T-helper 2 cell treated with Interferon-gamma antibody and Interleukin-4, amounts not matched to agents 100 ng/mL and 5 ng/mL, for 36 hours (primary cell): ENCODE measurements around the gene HIRA. TPM values are rescaled to one million over a fixed set of nuclear protein-coding genes. Genes with fewer than 3 reads are reported as not detected.

Experiments
- intact Hi-C: fragments of 100-400 bp; cut with micrococcal nuclease; formaldehyde crosslinking; loops from one replicate; pipeline ENCODE4 v1.15.1; 2023
- total RNA-seq: library from RNA; stranded (reverse); gene quantifications from 2 replicates; pipeline ENCODE4 v1.2.3, GENCODE V29; 2022

The HIRA gene
- total RNA-seq, 1 donor from 2014 or later: 45.0 TPM

- intact Hi-C loops: no loop called here
Observed at GRCh38 chr22:19463491-19464469, 32.2 kb upstream of the HIRA start.

DNA sequence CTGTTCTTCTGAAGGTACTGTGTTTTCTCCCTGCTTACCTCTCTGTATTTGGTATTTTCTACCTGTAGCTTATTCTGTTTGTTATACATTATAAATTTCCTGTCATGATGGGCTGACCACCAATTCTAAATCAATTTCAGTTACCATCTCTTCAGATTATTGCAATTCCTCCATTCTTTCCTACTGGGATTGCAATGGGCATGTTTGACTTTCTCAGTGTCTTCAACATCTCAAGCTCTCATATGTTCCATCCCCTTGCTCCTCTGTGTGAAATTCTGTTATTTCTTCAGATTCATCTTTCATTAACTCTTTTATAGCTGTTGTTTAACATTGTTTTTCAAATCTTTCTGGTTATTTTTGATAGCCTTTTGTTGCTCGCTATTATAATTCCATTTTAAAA, 31.5 kb upstream of the HIRA start:
- intact Hi-C loops: no loop called here

GRCh38 chr22:19461506-19461905, 30.0 kb upstream of the HIRA start:
- intact Hi-C loops: no loop called here

GRCh38 chr22:19460036-19460435, 28.5 kb upstream of the HIRA start:
- intact Hi-C loops: no loop called here

GRCh38 chr22:19457828-19458428, 26.4 kb upstream of the HIRA start:
- intact Hi-C loops: no loop called here

GRCh38 chr22:19456541-19456940, 25.0 kb upstream of the HIRA start:
- intact Hi-C loops: no loop called here

DNA sequence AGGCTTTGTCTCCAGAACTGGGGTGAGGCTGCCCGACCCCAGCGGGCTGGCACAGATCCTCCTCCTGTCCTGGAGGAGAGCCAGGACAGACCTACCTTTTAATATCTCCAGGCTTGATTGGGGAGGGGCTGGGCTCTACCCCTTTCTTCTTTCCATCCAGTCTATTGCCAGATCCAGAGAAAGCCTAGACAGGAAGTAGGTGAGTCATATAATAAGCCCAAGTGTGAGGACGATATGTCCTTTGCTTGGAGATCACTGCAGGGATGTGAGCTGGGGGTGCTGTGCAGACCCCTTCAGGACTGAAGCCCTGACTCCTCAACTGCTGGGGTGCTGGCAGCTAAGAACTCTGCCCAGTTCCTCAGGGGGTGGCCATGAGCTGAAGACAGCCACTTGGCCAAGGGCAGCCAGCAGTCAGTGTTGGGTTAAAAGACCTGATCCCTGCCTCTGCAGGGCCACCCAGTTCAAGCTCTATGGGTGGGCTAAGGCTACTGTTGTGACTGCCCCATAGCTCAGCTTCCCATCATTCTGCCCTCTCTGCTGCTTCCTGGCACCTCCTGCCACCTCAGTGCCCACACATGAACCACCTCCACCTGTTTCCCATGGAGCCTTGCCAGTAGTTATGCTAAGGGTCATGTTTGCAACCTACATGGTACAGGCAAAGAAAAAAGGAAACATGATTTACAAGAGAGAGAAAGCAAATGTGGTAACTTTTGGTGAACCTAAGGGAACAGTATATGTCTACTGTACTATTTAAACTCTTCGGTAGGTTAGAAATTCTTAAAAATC, 24.2 kb upstream of the HIRA start:
- intact Hi-C loops: no loop called here

DNA sequence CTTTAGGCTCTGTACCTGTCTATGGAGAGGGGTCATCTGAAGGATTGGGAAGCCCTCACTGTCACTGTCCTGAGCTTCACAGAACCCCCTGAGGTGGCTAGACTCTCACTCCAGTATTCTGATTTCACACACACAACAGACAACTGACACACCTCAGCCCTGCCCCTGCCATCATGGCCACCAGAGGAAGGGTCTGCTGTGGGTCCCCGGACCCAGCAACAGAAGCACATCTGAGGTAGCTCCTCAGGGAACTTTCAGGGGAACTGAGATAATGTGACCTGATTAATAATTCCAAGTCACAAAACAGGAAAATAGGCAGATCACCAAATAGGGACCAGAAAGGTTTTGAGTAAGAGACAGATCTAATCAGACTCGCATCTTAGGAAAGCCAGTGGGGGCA, 23.5 kb upstream of the HIRA start:
- intact Hi-C loops: no loop called here

DNA sequence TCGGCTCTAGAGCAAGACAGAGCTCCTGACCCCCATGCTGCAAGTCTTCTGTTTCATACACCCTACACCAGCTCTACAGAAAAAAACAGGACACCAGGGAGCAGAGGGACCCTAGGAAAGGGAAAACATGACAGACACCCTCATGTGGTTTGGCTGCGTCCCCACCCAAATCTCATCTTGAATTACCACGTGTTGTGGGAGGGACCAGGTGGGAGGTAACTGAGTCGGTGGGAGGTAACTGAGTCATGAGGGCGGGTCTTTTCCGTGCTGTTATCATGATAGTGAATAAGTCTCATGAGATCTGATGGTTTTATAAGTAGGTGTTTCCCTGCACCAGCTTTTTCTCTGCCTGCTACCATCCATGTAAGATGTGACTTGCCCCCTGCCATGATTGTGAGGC, 22.6 kb upstream of the HIRA start:
- intact Hi-C loops: no loop called here

- intact Hi-C loops: no loop called here
Observed at GRCh38 chr22:19453718-19454117, 22.2 kb upstream of the HIRA start.

DNA sequence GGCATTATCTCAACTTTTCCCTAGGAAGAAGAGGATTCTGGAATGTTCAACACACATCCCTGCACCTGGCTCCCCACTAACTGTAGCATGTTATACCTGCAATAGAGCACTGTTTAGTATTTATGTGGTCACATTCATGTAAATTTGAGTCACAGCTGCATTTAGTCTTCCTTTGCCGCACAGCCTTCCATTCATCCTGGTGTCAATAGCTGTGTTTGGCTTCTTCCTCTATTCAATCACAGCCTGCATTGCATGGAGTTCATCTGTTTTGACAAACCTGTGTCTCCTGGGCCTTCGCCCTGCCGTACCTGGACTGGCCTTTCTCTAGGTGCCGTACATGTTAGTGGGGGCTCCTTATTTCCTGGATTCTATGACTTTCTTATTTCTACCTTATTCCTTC, 20.0 kb upstream of the HIRA start:
- intact Hi-C loops: no loop called here

- intact Hi-C loops: no loop called here
Observed at GRCh38 chr22:19450363-19451175, 19.0 kb upstream of the HIRA start.

DNA sequence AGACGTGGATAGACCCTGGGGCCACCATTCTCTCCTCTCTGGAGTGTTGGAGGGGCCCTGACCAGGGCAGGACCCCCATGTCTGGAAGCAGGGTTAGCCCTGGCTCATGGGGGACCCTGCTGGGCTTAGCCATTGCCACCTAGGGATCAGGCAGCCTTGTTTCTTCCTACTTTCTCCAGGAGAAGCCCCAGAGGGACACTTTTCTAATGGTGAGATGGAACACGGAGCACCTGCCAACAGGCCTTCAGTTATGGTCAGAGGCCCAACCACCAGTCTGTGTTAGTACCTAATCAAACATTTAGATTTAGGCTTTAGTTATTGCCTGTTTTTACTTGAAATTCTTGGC, 17.9 kb upstream of the HIRA start:
- intact Hi-C loops: loop anchor here (10.0 kb wide), 1 partner anchor 405 kb away; the partner anchor contains the start of genes GNB1L and RTL10

DNA sequence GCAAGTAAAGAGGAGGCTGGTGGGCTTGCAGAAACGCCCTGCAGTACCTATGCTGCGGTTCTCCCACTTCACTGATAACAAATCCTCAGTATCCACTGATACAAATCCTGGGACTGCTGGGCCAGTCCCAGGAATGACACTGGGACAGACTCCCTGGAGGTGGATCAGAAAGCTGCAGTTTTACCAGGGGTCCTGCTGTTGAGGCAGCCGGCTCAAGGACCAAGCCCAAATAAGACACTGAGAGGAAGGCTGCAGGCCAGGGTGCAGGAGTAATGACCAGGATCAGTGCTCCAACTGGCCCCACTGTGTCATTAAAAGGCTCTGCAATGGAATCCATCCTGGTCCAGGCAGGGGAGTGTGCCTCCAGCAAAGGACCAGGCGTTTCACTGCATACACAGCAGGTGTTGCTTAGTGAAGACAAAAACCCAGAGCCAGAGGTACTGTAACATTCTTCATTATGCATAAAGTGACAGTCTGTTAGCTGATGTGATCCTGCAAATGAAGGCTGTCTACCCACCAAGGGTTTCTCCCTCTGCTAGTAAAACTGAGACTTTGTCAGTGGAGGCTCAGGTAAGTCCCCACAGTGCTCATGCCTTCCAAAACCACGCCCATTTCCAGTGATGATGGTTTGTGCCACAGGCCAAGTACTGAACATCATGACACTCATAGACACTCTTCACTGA, 17.3 kb upstream of the HIRA start:
- intact Hi-C loops: loop anchor here (10.0 kb wide), 1 partner anchor 406 kb away; the partner anchor contains the start of genes GNB1L and RTL10

- intact Hi-C loops: loop anchor here (10.0 kb wide), 1 partner anchor 407 kb away; the partner anchor contains the start of genes GNB1L and RTL10
Observed at GRCh38 chr22:19448076-19448607, 16.6 kb upstream of the HIRA start.

DNA sequence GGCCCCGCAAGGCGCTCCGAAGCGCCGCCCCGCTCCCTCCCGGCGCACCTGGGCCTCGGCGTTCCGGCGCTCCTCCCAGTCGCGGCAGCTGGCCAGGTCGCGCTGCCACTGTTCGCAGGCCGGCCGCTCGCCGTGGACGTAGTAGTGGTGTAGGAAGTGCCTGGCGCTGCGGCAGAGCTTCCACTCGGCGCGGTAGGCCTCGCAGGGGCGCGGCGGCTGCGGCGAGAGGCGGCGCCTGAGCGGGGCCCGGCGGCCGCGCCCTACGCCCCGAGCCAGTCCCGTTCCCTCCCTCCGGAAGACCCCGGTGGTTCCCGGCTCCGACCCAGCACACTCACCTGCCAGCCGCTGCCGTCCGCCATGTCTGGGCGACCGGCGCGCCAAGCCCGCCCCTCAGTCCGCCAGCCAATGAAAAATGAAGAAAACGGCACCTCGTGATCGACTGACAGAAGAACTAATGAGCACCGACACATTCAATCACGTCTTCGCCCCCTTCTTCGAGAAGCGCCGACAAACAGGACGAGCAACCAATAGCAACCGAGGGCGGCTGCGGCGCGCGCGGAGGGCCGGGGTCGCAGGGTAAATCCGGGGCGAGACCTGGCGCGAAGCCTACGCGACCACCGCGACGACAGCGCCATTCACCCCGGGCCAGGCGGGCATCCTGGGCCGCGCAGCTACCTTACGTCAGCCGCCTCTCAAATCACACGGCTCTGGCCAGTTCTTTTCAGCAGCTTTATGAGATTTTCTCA, 16.0 kb upstream of the HIRA start, which contains the start of gene C22orf39:
C22orf39 (minus strand) TSS at position 382 of the 746 bp plus-strand sequence; CDS start at position 359, 23 bp downstream.
- intact Hi-C loops: loop anchor here (1.0 to 10.0 kb wide), 5 partner anchors 15 to 407 kb away; partner anchors contain the start of genes CDC45, ESS2, GNB1L and MRPL40

DNA sequence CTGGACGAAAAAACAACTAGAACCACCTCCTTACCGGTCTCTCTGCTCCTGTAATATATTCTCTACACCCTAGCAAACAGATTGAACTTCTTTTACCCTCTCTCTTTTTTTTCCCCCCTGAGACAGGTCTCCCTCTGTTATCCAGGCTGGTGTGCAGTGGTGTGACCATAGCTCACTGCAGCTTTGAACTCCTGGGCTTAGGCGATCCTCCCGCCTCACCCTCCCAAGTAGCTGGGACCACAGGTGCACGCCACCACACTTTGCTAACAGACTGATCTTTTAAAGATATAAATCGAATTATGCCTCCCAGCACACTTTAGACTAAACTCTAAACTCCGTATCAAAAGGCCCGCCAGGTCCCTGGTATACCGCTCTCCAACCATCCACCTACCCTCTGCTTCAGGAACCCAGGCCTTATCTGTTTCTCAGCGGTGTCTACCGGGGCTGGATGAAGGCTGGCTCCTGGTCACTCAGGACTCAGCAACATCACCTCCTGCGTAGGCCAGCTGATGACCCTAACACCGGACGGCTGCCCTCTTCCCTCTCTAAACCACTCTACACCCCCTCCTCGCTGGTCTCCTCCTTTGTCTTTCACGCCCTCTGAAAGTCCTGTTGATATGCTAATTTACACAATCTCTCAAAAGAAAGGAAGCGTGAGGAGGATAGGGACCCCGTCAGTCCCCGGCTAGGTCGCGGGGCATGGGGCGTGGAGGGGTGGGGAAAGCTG, 15.2 kb upstream of the HIRA start:
- intact Hi-C loops: loop anchor here (1.0 to 10.0 kb wide), 5 partner anchors 14 to 408 kb away; partner anchors contain the start of genes CDC45, ESS2, GNB1L and MRPL40
